Esophagus squamous epithelium (tissue), 5 donors: ENCODE results near the gene TMEM235. TPM values are rescaled to one million over a fixed set of nuclear protein-coding genes. Genes with fewer than 3 reads are reported as not detected.

Source experiments
- DNase-seq: peaks from one replicate; lab custom pipeline; 2025; lab: John Stamatoyannopoulos, UW
- H3K27ac ChIP-seq, 4 donors: fragments of 200-600 bp; sonication (generic); one replicate each; pipeline ENCODE4 v1.5.1; 2016 to 2019; ENCODE audit warnings: mild to moderate bottlenecking in 1 of 4
- H3K27me3 ChIP-seq, 4 donors: fragments of 200-600 bp; sonication (generic); 1 replicate in 3 of 4; 2 replicates in 1 of 4; pipeline versions ENCODE4 v1.5.1 to v1.6.0; 2017 to 2021; ENCODE audit warnings: antibody characterized with exemption in 1 of 4
- H3K36me3 ChIP-seq, 3 donors: fragments of 200-600 bp; sonication (generic); one replicate each; pipeline ENCODE4 v1.5.1; 2016 to 2019
- H3K4me1 ChIP-seq, 3 donors: fragments of 200-600 bp; sonication (generic); one replicate each; pipeline ENCODE4 v1.5.1; 2017 to 2019
- H3K4me3 ChIP-seq, 4 donors: fragments of 200-600 bp; sonication (generic); 1 replicate in 3 of 4; 2 replicates in 1 of 4; pipeline ENCODE4 v1.5.1; 2016 to 2019; ENCODE audit warnings: mild to moderate bottlenecking in 2 of 4, moderate library complexity in 1 of 4
- H3K9me3 ChIP-seq, 3 donors: fragments of 200-600 bp; sonication (generic); one replicate each; pipeline ENCODE4 v1.5.1; 2016 to 2019
- CTCF ChIP-seq, 6 experiments: fragments of 450-650 bp in 4 of 6; fragments of 200-600 bp in 2 of 6; sonication (generic) in 2 of 6; IDR thresholded peaks; one replicate each; pipeline ENCODE4 v1.5.1; 2016 to 2019; ENCODE audit warnings: antibody characterized with exemption in 6 of 6, mild to moderate bottlenecking in 4 of 6, moderate library complexity in 4 of 6
- POLR2A ChIP-seq, 4 donors: fragments of 450-650 bp; IDR thresholded peaks; one replicate each; pipeline ENCODE4 v1.6.1; 2017; ENCODE audit warnings: antibody characterized with exemption in 4 of 4, mild to moderate bottlenecking in 4 of 4, moderate library complexity in 3 of 4
- WGBS, 2 donors: methylation state at CpG; one replicate each; pipeline ENCODE4 v1.1.5; 2018; 5-methylcytosine and 5-hydroxymethylcytosine counted together
- intact Hi-C: fragments of 100-400 bp; cut with DNase I; formaldehyde crosslinking; loops from one replicate; pipeline ENCODE4 v1.15.0; 2022
- total RNA-seq, 4 donors: library from RNA; depleted of rRNA; stranded (reverse); fragments of >200 nt; gene quantifications; one replicate each; pipeline ENCODE4 v1.1.0, GENCODE V29; 2016
- donor health status: DM: yes; HTN: yes; CAD: no.

Gene TMEM235
- total RNA-seq, 4 donors from 2014 or later: 0.26 TPM; not detected in 3

- peaks cover 0 to 79% (median 0%) of the 10 kb centered on the region in 4 donors for H3K27me3 ChIP-seq
- H3K27ac ChIP-seq: no peak overlapping the region
- DNase-seq: no peak
- H3K36me3 ChIP-seq: no peaks in the 10 kb centered on the region
- TF ChIP-seq CTCF (IDR thresholded peaks at IDR 0.05) (no peak), POLR2A (IDR thresholded peaks at IDR 0.05) (no peak)
- WGBS, 2 donors: 73% methylated on average over 6 of the region's 8 CpGs; no CpG with 5 or more reads in 1 of the 2 donors
- H3K9me3 ChIP-seq: no peaks in the 10 kb centered on the region
- peaks cover 15 to 56% (median 16%) of the 10 kb centered on the region in 3 donors for H3K4me1 ChIP-seq
- intact Hi-C loops: no loop called here
- no peak overlapping the region for H3K4me3 ChIP-seq
Observed at GRCh38 chr17:78269955-78270381, 38.5 kb downstream of the TMEM235 start.

- Histone ChIP-seq H3K36me3 (no peaks in the 10 kb centered on the region), H3K4me1 (peaks cover 13 to 41% (median 15%) of the 10 kb centered on the region in 3 donors), H3K27me3 (peaks cover 0 to 74% (median 0%) of the 10 kb centered on the region in 4 donors), H3K4me3 (no peak overlapping the region), H3K9me3 (no peaks in the 10 kb centered on the region), H3K27ac (no peak overlapping the region)
- TF ChIP-seq CTCF (IDR thresholded peaks at IDR 0.05) (no peak), POLR2A (IDR thresholded peaks at IDR 0.05) (no peak)
- intact Hi-C loops: no loop called here
- DNase-seq: no peak
- 60 to 66% methylated on average over 10 to 12 of the region's 12 CpGs for WGBS, 2 donors
Observed at GRCh38 chr17:78271419-78272170, 40.2 kb downstream of the TMEM235 start.

DNA sequence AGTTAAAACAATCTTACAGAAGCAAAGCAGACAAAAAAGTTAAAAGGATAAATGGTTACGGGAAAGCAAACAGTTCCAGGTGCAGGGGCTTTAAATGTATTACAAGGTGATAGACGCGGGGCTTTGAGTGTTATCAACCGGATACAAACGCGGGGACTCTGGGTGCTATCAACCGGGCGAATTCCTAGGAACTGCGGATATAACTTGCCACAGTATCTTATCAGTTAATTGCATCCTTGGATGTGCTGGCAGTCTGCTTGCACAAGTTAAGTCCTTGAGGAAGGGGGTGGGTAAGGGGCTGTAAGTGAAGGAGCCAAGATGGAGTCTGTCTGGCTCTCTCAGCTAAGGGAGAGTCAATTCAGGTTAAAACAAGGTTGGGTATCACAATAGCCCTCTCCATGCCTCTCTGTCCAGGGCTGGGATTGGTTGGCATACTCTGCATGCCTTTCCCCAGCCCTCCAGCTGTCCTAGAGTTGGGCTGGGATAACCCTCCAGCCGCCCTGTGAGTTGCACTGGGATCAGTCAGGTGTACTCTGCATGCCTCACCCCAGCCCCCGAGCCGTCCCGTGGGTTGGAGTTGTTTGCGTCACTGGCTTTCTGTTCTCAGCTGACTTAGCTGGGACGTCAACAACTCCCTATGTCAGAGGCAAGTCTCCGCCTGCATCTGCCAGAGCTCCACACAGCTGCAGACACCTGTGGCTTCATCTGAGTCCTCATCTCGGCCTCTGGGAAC lies 40.9 kb downstream of the TMEM235 start:
- Histone ChIP-seq H3K4me1 (peaks cover 9 to 38% (median 15%) of the 10 kb centered on the region in 3 donors), H3K27ac (no peak overlapping the region), H3K9me3 (no peaks in the 10 kb centered on the region), H3K4me3 (peak overlapping the region in 1 of 4 donors; percentile 31), H3K27me3 (peaks cover 0 to 66% (median 0%) of the 10 kb centered on the region in 4 donors), H3K36me3 (no peaks in the 10 kb centered on the region)
- intact Hi-C loops: no loop called here
- TF ChIP-seq CTCF (IDR thresholded peaks at IDR 0.05) (no peak), POLR2A (IDR thresholded peaks at IDR 0.05) (no peak)
- 20 to 37% methylated on average over 12 to 13 of the region's 17 CpGs for WGBS, 2 donors
- no peak for DNase-seq

DNA sequence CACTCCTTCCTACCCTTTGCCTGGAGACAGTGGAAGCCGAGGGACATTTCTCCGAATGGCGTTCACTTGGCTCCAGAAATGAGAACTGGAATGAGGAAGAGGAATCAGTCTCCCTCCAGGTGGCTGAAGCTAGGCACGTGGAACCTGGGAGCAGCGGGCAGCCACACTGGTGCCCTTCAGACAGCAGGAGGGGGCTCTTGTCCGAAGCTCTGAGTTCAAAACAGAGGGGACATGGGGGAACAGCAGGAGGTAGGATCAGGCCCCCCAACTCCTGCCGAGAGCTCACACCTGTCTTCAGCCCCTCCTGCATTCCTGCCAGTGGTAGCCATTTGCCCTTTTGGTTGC lies 41.5 kb downstream of the TMEM235 start:
- H3K27me3 ChIP-seq: peaks cover 0 to 63% (median 0%) of the 10 kb centered on the region in 4 donors
- H3K4me3 ChIP-seq: peak overlapping the region in 1 of 4 donors; percentile 31
- H3K27ac ChIP-seq: no peak overlapping the region

More for the DNA sequence above, 41.5 kb downstream of the TMEM235 start:
- 18 to 43% methylated on average over 1 to 4 of the region's 7 CpGs for WGBS, 2 donors
- intact Hi-C loops: no loop called here
- DNase-seq: no peak
- TF ChIP-seq POLR2A (IDR thresholded peaks at IDR 0.05) (no peak), CTCF (IDR thresholded peaks at IDR 0.05) (no peak)
- Histone ChIP-seq H3K9me3 (no peaks in the 10 kb centered on the region), H3K36me3 (no peaks in the 10 kb centered on the region), H3K4me1 (peaks cover 9 to 38% (median 15%) of the 10 kb centered on the region in 3 donors)
